ACHN (cell line): ENCODE data around the gene ACAN.

Experiments used
- DNase-seq: peaks from one replicate; pipeline ENCODE4 v3.0.0-alpha.2; 2015
- in situ Hi-C: cut with HindIII; loops from 2 replicates; pipeline ENCODE4 v1.10.0; 2017; ENCODE audit warnings: low sequenced_read_pairs, low pct_ligation_motif_present, low pct_unique_long_range_greater_than_20kb

The ACAN gene

DNA sequence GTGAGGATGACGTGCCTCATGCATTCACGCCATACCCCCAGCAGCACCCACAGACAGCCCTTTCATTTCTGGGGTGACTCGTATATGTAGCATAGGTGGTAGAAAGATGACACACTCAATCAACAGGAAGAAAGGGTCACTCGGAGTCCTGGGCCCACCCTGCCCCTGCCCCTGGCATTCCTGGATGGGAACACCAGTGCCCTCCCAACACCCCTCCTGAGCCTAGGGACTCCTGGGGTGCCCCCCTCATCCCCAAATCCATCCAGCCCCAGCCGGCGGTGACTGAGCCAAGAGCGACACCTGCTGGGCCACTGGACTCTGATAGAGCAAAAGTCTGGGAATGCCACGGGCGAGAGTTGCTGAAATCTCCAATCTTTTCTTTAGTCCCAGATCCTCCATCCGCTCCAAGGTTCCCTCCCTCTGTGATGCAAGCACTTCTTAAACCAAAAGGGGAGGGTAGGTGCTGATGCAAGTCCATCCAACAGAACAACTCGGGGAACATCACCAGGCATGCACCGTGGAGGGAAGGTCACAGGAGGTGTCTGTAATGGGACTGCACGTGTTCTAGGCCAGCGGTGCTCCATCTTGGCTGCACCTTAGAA, 31.1 kb downstream of the ACAN start:
- in situ Hi-C loops: no loop called here
- DNase-seq: peak; percentile 23

DNA sequence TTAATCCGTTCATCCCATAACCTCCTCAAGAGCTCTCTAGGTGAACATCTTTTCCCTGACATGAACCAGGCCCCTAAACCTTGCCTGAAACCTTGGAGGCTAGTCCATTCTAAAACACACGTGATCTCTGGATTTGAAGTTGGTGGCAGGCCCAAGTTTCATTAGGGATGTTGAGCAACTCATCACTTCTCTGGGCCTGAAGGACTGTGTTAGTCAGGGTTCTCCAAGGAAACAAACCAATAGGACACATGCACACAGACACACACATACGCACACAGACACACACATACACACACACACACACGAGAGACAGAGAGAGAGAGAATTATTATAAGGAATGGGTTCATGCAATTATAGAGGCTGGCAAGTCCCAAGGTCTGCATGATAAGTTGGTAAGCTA, 31.9 kb downstream of the ACAN start:
- in situ Hi-C loops: no loop called here
- no peak for DNase-seq

- in situ Hi-C loops: no loop called here
- DNase-seq: no peak
Observed at GRCh38 chr15:88835646-88836045, 32.4 kb downstream of the ACAN start.

DNA sequence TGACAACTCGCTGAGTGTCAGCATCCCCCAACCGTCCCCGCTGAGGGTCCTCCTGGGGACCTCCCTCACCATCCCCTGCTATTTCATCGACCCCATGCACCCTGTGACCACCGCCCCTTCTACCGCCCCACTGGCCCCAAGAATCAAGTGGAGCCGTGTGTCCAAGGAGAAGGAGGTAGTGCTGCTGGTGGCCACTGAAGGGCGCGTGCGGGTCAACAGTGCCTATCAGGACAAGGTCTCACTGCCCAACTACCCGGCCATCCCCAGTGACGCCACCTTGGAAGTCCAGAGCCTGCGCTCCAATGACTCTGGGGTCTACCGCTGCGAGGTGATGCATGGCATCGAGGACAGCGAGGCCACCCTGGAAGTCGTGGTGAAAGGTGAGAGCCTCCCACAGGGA, 35.4 kb downstream of the ACAN start:
- in situ Hi-C loops: no loop called here
- no peak for DNase-seq

DNA sequence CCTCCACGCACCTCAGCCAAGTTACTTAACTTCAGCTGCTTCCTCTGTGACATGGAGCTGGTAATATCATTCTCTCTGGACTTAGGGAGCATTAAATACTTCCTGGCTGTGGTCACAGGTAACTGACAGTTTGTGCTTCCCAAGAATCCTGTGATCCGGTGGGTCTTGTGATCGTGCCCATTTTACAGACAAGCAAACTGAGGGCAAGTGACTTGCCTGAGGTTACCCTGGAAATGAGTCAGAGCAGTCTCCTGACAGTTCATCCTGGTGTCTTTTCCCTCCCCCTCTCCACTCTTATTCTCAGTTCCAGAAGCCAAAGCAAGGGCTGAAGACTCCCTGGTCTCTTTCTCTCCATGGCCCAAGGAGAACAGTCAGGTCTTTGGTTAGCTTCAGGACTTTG, 35.9 kb downstream of the ACAN start:
- in situ Hi-C loops: no loop called here
- no peak for DNase-seq

DNA sequence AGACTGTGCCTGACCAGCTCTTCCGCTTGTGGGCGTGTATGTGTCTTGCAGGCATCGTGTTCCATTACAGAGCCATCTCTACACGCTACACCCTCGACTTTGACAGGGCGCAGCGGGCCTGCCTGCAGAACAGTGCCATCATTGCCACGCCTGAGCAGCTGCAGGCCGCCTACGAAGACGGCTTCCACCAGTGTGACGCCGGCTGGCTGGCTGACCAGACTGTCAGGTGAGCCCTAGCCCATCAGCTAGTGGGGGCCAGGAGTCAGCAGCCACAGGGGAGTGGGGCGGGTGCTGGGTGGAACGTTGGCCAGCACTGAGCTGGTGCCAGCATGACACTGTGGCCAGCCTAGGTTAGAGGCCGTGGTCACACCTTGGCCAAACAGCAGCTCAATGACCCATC, 36.7 kb downstream of the ACAN start:
- in situ Hi-C loops: no loop called here
- DNase-seq: no peak

DNA sequence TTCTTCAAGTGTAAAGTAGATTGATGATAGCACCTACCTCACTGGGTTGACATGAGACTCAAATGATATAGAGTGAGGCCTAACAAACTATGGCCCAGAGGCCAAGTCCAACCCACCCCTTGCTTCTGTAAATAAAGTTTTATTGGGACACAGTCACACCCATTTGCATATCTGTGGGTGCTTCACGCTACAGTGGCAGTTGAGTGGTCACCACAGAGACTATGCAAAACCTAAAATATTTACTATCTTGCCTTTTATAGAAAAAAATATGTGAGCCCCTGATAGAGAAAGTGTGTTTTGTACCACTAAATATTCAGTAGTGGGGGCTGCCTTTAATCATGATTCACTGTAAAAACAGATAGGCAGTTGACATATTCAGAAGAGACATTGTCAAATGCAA, 38.0 kb downstream of the ACAN start:
- no peak for DNase-seq
- in situ Hi-C loops: no loop called here

DNA sequence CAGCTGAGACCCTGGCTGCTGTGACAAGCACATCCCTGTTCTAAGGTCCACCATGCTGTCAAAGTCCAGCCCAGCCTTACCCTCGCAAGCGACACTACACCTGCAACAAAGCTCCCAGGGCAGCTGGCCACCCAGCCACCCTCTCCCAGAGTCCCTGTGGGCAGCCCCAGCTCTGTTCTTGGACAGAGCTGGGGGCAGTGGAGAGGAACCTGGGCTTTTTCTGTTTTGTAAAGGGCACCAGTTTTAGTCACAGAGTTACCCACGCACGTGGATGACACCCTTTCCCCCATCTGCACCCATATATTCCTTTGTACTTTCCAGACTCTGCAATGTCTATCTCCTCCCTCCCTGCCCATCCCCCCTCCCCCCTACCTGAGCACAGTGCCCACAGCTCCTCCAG, 38.9 kb downstream of the ACAN start:
- no peak for DNase-seq
- in situ Hi-C loops: no loop called here

DNA sequence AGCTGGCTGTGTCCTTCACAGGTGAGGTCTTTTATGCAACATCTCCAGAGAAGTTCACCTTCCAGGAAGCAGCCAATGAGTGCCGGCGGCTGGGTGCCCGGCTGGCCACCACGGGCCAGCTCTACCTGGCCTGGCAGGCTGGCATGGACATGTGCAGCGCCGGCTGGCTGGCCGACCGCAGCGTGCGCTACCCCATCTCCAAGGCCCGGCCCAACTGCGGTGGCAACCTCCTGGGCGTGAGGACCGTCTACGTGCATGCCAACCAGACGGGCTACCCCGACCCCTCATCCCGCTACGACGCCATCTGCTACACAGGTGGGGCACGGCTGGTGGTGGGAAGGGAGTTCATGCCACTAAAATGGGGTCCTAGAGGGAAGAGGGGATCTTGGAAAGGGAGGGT, 40.1 kb downstream of the ACAN start:
- no peak for DNase-seq
- in situ Hi-C loops: no loop called here

- in situ Hi-C loops: no loop called here
- no peak for DNase-seq
Observed at GRCh38 chr15:88844749-88845386, 41.6 kb downstream of the ACAN start.

DNA sequence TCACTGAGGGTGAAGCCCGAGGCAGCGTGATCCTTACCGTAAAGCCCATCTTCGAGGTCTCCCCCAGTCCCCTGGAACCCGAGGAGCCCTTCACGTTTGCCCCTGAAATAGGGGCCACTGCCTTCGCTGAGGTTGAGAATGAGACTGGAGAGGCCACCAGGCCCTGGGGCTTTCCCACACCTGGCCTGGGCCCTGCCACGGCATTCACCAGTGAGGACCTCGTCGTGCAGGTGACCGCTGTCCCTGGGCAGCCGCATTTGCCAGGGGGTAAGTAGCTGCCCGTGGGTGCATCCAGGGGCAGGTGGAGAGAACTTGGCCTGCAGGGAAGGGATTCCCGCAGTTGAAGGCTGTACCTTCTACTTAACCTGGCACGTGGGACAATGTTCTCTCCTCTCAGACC, 42.4 kb downstream of the ACAN start:
- in situ Hi-C loops: no loop called here
- no peak for DNase-seq

DNA sequence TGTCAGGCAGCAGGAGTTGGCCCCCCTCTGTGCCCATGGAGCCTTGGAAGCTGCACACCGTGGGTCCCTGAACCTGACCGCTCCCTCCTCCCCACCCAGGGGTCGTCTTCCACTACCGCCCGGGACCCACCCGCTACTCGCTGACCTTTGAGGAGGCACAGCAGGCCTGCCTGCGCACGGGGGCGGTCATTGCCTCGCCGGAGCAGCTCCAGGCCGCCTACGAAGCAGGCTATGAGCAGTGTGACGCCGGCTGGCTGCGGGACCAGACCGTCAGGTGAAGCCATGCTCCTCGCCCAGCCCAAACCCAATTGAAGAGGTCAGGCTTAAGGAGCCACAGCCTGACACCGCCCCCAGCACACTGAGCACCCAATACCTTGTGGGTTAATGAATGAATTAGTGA, 43.9 kb downstream of the ACAN start:
- in situ Hi-C loops: no loop called here
- no peak for DNase-seq

DNA sequence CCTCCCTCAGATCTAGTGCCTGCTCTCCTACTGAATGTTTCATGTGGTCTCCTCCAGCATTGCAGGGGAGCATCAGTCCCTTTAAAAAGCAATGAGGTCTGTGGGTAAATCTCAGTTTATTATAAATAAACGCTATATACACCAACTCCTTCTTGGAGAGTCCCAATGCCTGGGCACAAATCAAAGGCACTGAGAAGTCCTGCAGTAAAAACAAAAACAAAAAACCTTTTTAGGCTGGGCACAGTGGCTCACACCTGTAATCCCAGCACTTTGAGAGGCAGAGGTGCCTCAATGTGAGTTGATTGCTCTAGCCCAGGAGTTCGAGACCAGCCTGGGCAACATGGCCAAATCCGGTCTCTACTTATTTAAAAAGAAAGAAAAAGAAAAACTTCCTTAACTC, 45.0 kb downstream of the ACAN start:
- DNase-seq: no peak
- in situ Hi-C loops: no loop called here

- in situ Hi-C loops: no loop called here
- DNase-seq: no peak
Observed at GRCh38 chr15:88849376-88850072, 46.3 kb downstream of the ACAN start.

GRCh38 chr15:88852476-88852875, 49.2 kb downstream of the ACAN start:
- no peak for DNase-seq
- in situ Hi-C loops: no loop called here

DNA sequence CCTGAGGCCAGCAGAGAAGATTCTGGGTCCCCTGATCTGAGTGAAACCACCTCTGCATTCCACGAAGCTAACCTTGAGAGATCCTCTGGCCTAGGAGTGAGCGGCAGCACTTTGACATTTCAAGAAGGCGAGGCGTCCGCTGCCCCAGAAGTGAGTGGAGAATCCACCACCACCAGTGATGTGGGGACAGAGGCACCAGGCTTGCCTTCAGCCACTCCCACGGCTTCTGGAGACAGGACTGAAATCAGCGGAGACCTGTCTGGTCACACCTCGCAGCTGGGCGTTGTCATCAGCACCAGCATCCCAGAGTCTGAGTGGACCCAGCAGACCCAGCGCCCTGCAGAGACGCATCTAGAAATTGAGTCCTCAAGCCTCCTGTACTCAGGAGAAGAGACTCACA, 55.7 kb downstream of the ACAN start:
- DNase-seq: no peak
- in situ Hi-C loops: no loop called here

GRCh38 chr15:88859550-88859949, 56.3 kb downstream of the ACAN start:
- in situ Hi-C loops: no loop called here
- DNase-seq: no peak

- DNase-seq: no peak
- in situ Hi-C loops: no loop called here
Observed at GRCh38 chr15:88860212-88860611, 57.0 kb downstream of the ACAN start.

- in situ Hi-C loops: no loop called here
- no peak for DNase-seq
Observed at GRCh38 chr15:88863412-88863811, 60.2 kb downstream of the ACAN start.

- no peak for DNase-seq
Observed at GRCh38 chr15:88864861-88865497, 61.7 kb downstream of the ACAN start.

More at GRCh38 chr15:88864861-88865497, 61.7 kb downstream of the ACAN start:
- in situ Hi-C loops: no loop called here
